Stimulated activated CD4-positive, alpha-beta T cell treated with anti-CD3 and anti-CD28 coated beads, Interleukin-2, amount 100 ng/mL, for 24 hours (primary cell): ENCODE measurements around the gene FNIP2.
"Not testable (repeated sequence)": the region's sequence is repeated elsewhere in the genome, so short reads cannot be mapped to it uniquely, and the experiment has no call there.

Experiments
- DNase-seq, 2 donors: peaks; one replicate each; pipeline ENCODE4 v3.0.0-alpha.2; 2020

FNIP2 gene

DNA sequence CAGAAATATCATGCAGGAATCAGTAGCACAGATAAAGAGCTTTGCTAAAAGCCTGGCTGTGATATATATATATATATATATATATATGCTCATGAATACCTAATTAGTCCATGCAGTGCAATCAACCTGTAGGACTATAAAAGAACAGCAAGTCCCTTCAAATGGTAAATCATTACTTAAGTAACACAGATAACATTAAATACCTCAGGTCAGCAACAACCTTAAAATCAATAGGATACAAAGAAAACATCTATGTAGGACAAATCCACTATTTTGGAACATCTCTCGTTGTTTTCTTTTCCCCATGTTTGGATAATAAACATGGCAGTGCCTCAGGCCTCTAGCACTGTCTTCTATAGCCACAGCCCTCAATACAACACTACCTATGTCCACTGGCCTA, 106.6 kb downstream of the FNIP2 start:
- DNase-seq = no peak

DNA sequence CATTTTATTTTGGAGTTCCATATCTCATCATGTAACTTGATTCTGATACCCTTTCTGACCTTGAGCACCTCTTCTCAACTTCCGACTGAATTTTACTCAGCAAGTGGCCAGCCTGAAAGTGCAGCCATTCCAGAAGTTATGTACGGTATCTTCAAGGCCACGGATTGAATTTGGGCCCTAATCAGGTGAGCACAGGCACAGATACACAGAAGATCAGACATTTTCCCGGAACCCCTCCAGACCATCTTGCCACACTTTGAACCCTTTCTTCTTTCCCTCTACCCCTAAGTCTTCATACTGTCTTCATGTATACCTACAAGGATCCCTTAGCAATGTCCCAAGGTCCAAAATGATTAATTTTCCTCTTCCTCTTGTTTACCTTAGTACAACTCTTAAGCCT, 108.2 kb downstream of the FNIP2 start:
- no peak for DNase-seq

- DNase-seq = not testable (repeated sequence)
Observed at GRCh38 chr4:158882142-158882541, 113.3 kb downstream of the FNIP2 start.

DNA sequence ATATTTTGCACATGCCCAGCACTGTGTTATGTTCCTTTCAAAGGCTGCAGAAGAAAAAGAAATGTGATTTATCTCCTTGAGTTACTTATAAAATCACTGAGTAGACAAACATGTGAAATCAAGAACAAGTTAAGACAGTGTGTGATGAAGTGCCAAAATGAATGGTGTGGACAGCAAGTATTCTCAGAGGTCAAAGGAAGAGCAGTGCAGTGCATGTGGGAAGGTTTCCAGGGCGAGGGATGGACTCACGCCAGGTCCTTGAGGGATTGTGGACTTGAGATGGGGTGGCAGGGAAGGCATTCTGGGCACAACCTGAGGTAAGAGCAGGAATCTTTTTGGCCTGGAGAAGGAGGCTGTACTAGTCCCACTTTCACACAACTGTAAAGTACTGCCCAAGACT, 115.5 kb downstream of the FNIP2 start:
- DNase-seq = no peak

DNA sequence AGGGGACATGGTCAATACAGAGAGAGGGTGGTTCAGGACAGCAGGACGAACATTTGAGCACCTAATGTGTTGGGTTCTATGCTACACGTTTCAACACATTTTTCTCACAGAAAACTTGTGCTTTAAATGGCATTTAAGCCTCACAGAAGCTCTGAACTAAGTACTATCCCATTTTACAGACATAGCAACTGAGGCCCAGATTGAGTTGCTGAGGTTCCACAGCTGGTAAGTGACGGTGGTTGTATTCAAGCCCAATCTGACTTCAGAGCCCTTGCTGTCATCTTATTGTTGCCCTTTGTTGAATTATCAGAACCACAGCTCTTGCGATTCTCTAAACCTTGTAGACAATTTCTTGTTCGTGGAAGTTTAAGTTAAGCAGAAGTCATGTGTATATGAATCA, 116.7 kb downstream of the FNIP2 start:
- no peak for DNase-seq

DNA sequence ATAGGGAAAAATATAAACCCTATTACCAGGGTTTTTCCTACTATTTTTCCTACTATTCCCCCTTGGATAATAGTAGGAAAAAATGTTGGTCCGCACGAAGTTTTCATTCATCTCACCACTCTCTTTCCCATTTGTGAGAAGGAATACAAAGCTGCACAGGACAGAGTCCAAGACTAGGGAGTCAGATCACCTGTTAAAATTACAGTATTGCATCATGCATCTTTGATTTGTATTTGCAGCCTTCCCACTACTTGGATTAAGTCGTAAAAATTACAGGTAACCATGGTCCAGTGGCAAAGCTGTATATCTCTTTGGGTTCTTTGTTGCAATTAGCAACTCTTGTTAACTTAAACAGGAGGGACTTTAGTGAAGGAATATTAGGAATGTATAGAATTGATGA, 121.5 kb downstream of the FNIP2 start:
- no peak for DNase-seq

DNA sequence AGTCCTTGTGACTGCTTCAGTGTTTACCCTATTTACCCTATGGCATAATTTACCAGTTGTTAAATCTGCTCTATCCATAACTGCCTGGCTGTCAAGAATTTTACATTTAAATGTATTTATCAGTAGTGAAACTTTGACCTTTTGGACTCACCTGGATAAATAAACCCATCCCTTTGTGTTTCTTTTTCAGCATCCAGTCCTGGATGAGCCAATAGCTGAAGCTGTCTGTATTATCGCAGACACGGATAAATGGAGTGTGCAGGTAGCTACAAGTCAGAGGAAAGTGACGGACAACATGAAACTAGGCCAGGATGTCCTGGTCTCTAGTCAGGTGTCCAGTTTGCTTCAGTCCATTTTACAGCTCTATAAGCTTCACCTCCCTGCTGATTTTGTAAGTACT, 122.4 kb downstream of the FNIP2 start:
- no peak for DNase-seq

GRCh38 chr4:158894826-158895225, 126.0 kb downstream of the FNIP2 start:
- no peak for DNase-seq

DNA sequence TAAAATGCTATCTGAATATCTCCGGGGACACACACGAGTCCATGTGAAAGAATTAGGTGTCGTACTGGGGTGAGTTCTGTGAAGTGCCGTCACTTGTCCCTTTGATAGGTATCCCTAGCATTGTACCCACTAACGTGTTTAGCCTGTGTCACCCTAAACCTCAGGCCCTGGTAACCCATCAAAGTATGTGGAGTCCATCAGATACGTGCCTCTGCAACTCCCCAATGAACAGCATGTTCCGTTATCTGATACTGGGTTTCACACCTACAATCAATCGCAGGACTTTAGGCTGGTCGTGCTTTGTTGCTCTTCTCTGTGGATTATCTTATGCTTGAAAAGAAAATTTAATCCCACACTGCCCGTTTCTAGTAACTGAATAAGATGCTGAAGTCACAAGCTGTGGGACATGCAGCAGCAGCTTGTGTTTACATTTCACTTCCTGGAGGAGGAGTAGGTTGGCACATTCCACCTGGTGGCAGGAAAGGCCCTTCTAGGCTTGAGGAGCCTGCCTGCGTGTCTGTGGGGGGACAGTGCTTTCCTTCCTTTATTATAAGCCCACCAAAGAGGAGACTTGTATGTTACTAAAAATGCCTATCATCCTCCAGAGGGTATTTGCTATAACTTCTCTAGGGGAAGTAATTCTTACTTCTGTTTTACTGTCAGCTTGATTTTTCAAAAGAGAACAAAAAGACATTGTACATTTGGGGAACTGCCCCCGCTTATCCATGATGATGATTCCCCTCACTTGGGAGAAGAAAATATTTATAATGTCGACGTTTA, 127.2 kb downstream of the FNIP2 start:
- no peak for DNase-seq

- DNase-seq = not testable (repeated sequence)
Observed at GRCh38 chr4:158896577-158897238, 127.9 kb downstream of the FNIP2 start.

DNA sequence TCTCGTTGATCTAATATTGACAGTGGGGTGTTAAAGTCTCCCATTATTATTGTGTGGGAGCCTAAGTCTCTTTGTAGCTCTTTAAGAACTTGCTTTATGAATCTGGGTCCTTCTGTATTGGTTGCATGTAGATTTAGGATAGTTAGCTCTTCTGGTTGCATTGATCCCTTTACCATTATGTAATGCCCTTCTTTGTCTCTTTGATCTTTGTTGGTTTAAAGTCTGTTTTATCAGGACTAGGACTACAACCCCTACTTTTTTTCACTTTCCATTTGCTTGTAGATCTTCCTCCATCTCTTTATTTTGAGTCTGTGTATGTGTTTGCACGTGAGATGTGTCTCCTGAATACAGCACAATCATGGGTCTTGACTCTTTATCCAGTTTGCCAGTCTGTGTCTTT, 131.6 kb downstream of the FNIP2 start:
- not testable (repeated sequence) for DNase-seq

GRCh38 chr4:158902280-158903078, 133.7 kb downstream of the FNIP2 start:
- DNase-seq = peak in 1 of 2 donors; percentile 5

DNA sequence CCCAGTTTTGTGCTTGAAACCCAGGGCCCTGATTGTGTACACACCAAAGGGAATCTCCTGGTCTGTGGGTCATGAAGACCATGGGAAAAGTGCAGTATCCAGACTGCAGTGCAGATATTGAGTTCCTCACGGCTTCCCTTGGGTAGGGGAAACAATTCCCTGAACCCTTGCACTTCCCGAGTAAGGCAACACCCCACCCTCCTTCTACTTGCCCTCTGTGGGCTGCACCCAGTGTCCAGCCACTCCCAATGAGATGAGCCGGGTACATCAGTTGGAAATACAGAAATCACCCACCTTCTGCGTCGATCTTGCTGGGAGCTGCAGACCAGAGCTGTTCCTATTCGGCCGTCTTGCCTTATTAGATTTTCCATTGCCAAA, 134.2 kb downstream of the FNIP2 start:
- DNase-seq = no peak

DNA sequence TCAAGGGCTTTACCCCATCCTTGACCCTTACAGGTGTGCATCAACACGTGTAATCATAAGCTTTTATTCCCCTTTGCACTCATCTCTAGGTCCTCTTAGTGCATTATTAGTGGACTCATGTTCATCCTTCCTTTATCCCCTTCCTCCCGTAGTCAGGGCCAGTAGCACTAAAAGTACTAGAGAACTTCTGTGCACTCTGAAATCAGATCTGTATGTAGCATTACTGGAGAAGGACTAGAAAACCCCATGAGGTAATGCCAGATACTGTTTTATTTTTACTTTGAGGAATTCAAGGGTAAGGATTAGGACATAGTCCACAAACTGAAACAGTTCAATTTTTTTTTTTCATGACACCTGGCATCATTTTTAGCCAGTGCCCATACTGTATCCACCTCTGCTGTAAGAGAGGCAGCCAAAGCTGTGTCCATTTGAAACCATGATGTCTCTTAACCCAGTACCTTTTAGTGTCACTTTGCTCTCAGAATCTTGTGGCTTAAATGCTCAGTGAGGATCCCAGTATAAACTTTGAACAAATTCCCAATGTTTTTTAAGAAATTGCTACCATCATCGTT, 134.7 kb downstream of the FNIP2 start:
- DNase-seq = no peak

- no peak for DNase-seq
Observed at GRCh38 chr4:158904815-158905214, 136.0 kb downstream of the FNIP2 start.

GRCh38 chr4:158906073-158906472, 137.2 kb downstream of the FNIP2 start:
- no peak for DNase-seq

DNA sequence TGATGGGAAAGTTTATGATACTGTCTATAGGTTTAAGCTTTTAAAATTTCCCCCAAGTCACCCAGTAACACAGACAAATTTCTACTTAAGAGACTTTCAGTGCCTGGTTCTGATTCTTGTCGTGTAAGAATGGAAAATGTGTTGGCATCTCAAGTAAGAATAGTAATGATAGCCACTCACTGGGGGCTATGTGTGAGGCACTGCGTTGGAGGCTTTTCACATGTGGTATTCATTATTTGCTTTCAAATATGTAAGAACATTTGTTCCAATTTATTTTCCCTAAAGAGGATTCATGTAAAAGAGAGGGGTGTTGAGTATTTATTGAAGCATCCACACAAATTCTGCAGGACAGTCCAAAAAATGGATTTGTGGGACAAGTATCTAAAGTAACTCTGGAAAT, 143.6 kb downstream of the FNIP2 start:
- no peak for DNase-seq

DNA sequence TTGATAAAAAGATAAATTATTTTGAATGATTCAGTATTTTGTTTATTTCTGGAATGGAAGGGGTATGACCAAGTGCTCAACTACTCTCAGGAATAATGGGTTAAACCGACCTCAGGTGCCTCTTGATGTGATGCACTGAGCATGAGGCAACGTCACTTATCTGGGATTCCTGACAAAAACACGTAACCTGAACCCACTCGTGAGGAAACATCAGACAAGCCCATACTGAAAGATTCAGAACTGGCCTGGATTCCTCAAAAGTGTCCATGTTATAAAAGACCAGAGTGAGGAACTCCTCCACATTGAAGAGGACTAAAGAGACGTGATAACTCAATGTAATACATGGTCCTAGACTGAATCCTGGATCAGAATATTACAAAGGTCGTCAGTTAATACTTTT, 144.0 kb downstream of the FNIP2 start:
- no peak for DNase-seq

DNA sequence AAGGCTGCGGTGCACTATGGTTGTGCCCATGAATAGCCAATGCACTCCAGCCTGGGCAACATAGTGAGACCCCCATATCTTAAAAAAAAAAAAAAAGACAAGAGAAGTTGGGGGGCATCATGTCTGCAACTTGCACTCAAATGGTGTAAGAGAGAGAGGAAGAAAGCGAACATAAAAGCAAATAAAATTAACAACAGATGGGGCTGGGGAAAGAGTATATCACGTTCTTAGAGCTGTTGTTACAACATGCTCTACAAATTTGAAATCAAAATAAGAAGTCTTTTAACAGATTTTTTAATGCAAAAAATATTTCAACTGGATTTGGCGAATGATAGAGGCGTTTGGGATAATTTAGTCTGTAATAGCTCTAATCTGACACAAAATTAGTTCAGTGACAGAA, 144.9 kb downstream of the FNIP2 start:
- DNase-seq = no peak

DNA sequence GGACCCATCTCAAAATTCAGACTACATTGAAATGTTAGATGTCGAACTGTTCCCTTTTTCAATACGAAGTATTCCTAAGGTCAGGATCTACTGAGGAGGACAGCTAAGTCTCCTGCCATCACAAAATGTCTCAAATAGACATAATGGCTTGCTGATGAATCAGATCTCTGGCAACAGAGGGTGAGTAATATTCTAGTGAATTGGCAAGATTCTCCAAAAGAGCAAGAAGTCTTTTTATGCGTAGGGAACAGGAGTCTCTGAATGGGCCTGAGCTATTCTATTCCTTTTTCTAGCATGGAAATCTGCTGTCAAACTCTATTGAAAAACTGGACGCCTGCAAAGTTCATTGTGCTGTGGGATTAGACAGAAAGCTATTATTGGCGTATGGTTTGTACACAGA, 145.4 kb downstream of the FNIP2 start:
- no peak for DNase-seq

GRCh38 chr4:158915683-158916241, 146.9 kb downstream of the FNIP2 start:
- no peak for DNase-seq

GRCh38 chr4:158920452-158920996, 151.7 kb downstream of the FNIP2 start:
- not testable (repeated sequence) for DNase-seq

DNA sequence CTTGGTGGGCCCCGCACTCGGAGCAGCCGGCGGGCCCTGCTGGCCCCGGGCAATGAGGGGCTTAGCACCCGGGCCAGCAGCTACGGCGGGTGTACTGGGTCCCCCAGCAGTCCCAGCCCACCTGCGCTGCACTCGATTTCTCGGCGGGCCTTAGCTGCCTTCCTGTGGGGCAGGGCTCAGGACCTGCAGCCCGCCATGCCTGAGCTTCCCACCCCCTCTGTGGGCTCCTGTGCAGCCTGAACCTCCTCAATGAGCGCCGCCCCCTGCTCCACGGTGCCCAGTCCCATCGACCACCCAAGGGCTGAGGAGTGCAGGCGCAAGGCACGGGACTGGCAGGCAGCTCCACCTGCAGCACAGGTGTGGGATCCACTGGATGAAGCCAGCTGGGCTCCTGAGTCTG, 158.9 kb downstream of the FNIP2 start:
- not testable (repeated sequence) for DNase-seq
